ENCODE data around the gene BTN1A1.
"Not testable (repeated sequence)": the region's sequence is repeated elsewhere in the genome, so short reads cannot be mapped to it uniquely, and the experiment has no call there.

DNA sequence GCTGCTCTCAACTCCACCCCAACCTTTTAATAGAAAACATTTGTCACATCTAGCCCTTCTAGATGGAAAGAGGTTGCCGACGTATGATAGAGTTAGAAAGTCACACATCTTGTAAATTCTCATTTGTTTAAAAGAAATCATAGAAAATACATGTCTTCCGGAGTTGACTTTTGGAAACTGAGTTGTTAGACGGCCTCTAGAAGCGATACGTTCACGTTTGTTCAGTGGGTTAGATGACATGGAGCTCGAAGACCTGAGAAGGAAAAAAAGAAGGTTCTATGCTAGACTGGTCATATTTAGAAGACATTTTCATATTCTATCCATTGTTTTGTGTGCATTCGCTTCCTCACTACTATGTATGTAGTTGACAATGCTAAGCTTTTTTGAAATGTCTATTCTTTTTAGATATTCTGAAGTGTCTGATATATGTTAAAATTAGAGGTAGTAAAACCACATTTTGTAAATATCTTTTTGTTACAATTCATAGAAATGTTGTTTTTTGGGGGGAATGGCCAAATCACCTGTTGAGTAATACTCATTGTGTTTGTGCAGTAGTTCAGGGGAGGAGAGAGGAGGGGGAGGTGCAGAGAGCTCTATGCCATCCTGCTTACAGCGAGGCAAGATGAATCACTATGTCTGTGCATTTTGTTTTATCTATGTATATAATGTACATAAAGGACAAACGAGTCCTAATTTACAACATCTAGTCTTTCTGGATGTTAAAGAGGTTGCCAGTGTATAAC lies 22.6 kb downstream of the BTN1A1 start:
- not testable (repeated sequence) for TF ChIP-seq POLR2AphosphoS5 (IDR thresholded peaks at IDR 0.05; ENCODE audit: borderline replicate concordance, low read depth, low read length); EZH2 (IDR thresholded peaks at IDR 0.05)
